ENCODE results near the gene VSX1.

VSX1 gene

DNA sequence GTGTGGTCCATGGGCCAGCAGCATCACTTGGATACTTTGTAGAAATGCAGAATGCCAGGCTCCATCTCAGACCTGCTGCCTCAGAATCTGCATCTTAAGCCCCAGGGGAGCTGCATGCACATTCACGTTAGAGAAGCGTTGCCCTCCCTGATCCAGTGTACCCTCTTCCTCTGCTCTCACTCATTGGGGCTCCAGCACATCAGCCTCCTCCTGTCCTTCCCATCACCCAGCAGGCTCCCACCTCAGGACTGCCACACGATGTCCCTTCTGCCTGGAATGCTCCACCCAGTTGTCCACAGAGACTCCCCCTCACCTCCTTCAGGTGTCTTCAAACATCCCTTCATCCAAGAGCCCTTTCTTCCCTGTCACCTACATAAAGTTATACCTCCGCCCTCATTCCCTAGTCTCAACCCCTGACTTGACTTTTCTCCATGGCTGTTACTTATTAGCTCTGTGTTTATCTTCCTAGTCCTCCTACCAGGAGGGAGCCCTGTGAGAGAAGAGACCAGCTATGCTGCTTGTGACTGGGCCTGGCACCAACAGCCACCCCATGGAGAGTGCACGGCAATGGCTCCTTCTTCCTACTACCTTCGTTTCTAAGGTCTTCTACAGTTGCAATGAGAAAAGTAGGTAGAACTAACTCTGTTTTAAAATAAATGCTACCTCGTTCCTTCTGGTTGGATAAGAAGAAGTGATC is 20.7 kb downstream of the VSX1 start:
- Histone ChIP-seq H4K20me1 (ENCODE audit: insufficient read depth, low read length) (no peaks in the 10 kb centered on the region), H3K4me1 (ENCODE audit: insufficient read depth, low read length, severe bottlenecking) (peaks cover 17% of the 10 kb centered on the region), H3K9me3 (ENCODE audit: low read length) (no peaks in the 10 kb centered on the region), H3K36me3 (ENCODE audit: insufficient read depth, low read length) (no peaks in the 10 kb centered on the region), H2AFZ (ENCODE audit: low read length) (no peak overlapping the region), H3K27me3 (ENCODE audit: insufficient read depth, low read length) (peaks cover 4% of the 10 kb centered on the region; the same call in 1 of the 2 replicates), H3K9ac (ENCODE audit: low read length) (no peak overlapping the region), H3K79me2 (ENCODE audit: insufficient read depth, low read length) (no peaks in the 10 kb centered on the region), H3K9me2 (ENCODE audit: low read depth, low read length) (no peaks in the 10 kb centered on the region), H3K4me2 (ENCODE audit: low read length) (no peak overlapping the region), H3F3A (ENCODE audit: insufficient read depth, low read length) (no peaks in the 10 kb centered on the region), H3K4me3 (ENCODE audit: low read depth, low read length, poor library complexity, severe bottlenecking) (no peak overlapping the region), H3K27ac (ENCODE audit: low read depth, low read length, poor library complexity, severe bottlenecking) (no peak overlapping the region)
- TF ChIP-seq, protein P1, sequence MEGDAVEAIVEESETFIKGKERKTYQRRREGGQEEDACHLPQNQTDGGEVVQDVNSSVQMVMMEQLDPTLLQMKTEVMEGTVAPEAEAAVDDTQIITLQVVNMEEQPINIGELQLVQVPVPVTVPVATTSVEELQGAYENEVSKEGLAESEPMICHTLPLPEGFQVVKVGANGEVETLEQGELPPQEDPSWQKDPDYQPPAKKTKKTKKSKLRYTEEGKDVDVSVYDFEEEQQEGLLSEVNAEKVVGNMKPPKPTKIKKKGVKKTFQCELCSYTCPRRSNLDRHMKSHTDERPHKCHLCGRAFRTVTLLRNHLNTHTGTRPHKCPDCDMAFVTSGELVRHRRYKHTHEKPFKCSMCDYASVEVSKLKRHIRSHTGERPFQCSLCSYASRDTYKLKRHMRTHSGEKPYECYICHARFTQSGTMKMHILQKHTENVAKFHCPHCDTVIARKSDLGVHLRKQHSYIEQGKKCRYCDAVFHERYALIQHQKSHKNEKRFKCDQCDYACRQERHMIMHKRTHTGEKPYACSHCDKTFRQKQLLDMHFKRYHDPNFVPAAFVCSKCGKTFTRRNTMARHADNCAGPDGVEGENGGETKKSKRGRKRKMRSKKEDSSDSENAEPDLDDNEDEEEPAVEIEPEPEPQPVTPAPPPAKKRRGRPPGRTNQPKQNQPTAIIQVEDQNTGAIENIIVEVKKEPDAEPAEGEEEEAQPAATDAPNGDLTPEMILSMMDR (IDR thresholded peaks at IDR 0.05; ENCODE audit: low read length) = no peak
- TF ChIP-seq EZH2 (IDR thresholded peaks at IDR 0.05; ENCODE audit: borderline replicate concordance, low read length) = no peak

DNA sequence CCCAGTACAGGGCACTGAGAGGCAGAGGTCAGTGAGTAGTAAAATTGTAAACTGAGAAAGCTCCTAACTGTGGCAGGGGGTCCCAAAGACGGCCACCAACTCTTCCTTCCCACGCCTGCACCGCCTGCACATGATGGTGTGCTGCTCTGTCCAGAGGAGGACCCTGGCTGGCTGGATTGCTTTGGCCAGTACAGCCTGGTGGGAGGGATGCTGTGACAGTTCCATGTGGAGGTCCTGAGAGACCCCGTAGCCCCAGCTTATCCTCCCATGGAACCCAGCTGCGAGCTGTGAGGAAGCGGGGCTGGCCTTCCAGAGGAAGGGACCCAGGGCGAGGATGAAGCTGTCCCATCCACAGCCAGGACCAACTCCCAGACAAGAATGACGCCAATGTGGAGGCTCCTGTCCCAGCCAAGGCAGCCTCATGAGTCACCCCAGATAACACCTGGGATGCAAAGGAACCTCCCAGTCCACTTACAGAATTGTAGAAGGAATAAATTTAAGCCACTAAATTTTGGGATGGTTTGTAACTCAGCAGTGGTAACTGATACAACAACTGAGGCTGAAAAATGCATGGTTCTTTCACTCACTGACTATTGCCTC is 22.0 kb downstream of the VSX1 start:
- Histone ChIP-seq H3K4me1 (ENCODE audit: insufficient read depth, low read length, severe bottlenecking) (peaks cover 17% of the 10 kb centered on the region), H3K79me2 (ENCODE audit: insufficient read depth, low read length) (no peaks in the 10 kb centered on the region), H3K36me3 (ENCODE audit: insufficient read depth, low read length) (no peaks in the 10 kb centered on the region), H3K4me3 (ENCODE audit: low read depth, low read length, poor library complexity, severe bottlenecking) (no peak overlapping the region), H3K9me2 (ENCODE audit: low read depth, low read length) (no peaks in the 10 kb centered on the region), H3K9ac (ENCODE audit: low read length) (no peak overlapping the region), H3K4me2 (ENCODE audit: low read length) (no peak overlapping the region), H4K20me1 (ENCODE audit: insufficient read depth, low read length) (no peaks in the 10 kb centered on the region), H3K27me3 (ENCODE audit: insufficient read depth, low read length) (peaks cover 4% of the 10 kb centered on the region; the same call in 1 of the 2 replicates), H2AFZ (ENCODE audit: low read length) (no peak overlapping the region), H3K27ac (ENCODE audit: low read depth, low read length, poor library complexity, severe bottlenecking) (no peak overlapping the region), H3K9me3 (ENCODE audit: low read length) (no peaks in the 10 kb centered on the region), H3F3A (ENCODE audit: insufficient read depth, low read length) (no peaks in the 10 kb centered on the region)
- TF ChIP-seq, protein P1 (IDR thresholded peaks at IDR 0.05; ENCODE audit: low read length) = no peak
- no peak for TF ChIP-seq EZH2 (IDR thresholded peaks at IDR 0.05; ENCODE audit: borderline replicate concordance, low read length)

DNA sequence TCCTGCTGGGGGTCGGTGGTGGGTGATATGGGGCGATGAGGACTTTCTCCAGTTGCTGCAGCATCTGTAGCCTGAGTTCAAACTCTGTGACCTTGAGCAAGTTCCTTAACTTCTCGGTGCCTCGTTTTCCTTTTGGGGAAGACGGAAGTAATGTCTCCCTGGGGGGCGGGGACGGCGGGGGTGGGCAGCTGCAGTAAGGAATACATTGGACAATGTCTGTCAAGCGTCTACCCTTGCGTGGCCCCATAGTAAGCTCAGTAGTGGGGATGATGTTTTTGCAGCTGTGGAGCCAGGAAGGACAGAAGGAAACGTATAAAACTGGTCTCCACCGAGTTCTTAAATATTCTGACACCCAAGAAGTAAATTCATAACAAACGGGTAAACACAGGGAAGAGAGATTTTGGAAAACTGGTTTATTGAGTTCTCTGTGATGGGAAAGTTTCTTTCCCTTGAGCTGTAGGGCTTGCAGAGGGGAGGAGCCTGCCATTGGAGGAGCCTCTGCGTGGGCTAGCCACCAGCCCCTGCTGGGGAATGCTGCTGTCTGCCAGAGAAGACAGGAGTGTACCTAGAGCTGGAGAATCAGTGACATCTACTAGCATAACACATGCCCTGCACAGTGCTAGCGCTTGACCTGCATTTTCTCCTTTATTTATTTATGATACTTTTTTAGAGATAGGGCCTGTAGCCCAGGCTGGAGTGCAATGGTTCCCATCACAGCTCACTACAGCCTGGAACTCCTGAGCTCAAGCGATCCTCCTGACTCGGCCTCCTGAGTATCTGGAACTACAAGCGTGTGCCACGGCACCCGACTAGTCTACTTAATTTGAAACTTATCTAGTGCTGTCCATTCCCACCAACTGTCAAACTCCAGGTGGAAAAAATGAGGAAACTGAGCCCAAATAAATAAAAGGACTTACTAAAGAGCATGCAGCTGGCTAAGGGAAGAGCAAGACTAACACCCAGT is 22.8 kb downstream of the VSX1 start:
- H2AFZ ChIP-seq (ENCODE audit: low read length) = no peak overlapping the region
- H3K27ac ChIP-seq (ENCODE audit: low read depth, low read length, poor library complexity, severe bottlenecking) = no peak overlapping the region
- no peaks in the 10 kb centered on the region for H4K20me1 ChIP-seq (ENCODE audit: insufficient read depth, low read length)
- peak overlapping the region; percentile 60 for H3K4me2 ChIP-seq (ENCODE audit: low read length)
- TF ChIP-seq EZH2 (IDR thresholded peaks at IDR 0.05; ENCODE audit: borderline replicate concordance, low read length) = no peak
- TF ChIP-seq, protein P1 (IDR thresholded peaks at IDR 0.05; ENCODE audit: low read length) = no peak
- H3K4me3 ChIP-seq (ENCODE audit: low read depth, low read length, poor library complexity, severe bottlenecking) = peak overlapping the region; percentile 57
- no peaks in the 10 kb centered on the region for H3K9me3 ChIP-seq (ENCODE audit: low read length)
- peak overlapping the region; percentile 1; the same call in 1 of the 2 replicates for H3K9ac ChIP-seq (ENCODE audit: low read length)
- no peaks in the 10 kb centered on the region for H3K36me3 ChIP-seq (ENCODE audit: insufficient read depth, low read length)
- peaks cover 17% of the 10 kb centered on the region for H3K4me1 ChIP-seq (ENCODE audit: insufficient read depth, low read length, severe bottlenecking)
- no peaks in the 10 kb centered on the region for H3F3A ChIP-seq (ENCODE audit: insufficient read depth, low read length)
- H3K9me2 ChIP-seq (ENCODE audit: low read depth, low read length) = no peaks in the 10 kb centered on the region
- H3K27me3 ChIP-seq (ENCODE audit: insufficient read depth, low read length) = peaks cover 4% of the 10 kb centered on the region; the same call in 1 of the 2 replicates
- H3K79me2 ChIP-seq (ENCODE audit: insufficient read depth, low read length) = no peaks in the 10 kb centered on the region

All from OCI-LY1 (cell line).